Activated naive CD4-positive, alpha-beta T cell treated with Interleukin-2 at 50 U/mL for 16 hours (primary cell): ENCODE results near the gene TMEM217.
A peak's percentile ranks its signal among the peaks of the same experiment; 100 is the strongest.

Source experiments
- DNase-seq: peaks from one replicate; pipeline ENCODE4 v3.0.0-alpha.2; 2020

Gene TMEM217

DNA sequence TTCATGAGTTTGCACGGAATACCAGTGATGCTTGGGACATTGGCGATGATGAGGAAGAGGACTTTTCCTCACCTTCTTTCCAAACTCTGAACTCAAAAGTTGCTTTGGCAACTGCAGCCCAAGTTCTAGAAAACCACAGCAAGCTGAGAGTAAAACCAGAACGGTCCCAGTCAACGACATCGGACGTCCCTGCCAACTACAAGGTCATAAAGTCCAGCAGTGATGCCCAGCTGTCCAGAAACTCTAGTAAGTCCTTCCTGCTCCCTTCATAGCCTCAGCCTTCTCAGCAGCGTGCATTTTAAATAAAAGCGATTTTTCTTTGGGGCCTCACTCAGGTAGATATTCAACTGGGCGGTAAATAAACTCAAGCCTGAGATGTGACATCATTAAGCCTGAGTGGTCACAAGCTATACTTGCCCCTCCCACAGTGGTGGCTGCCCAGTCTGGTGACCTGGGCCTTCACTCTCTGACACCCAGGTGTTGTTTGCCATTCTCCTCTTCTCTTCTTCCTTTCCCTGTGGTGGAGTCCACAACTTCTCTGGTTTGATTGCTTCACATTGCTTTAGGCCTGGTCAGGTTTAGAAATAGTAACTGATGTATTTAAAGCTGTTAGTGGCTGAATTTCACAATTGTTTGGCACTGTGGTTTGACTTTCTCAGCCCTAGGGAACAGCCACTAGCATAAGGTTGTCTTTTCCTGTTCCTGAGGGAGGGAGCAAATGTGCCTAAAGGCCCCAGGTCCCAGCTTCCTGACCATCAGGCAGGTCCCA lies 21.6 kb upstream of the TMEM217 start:
- DNase-seq: no peak

DNA sequence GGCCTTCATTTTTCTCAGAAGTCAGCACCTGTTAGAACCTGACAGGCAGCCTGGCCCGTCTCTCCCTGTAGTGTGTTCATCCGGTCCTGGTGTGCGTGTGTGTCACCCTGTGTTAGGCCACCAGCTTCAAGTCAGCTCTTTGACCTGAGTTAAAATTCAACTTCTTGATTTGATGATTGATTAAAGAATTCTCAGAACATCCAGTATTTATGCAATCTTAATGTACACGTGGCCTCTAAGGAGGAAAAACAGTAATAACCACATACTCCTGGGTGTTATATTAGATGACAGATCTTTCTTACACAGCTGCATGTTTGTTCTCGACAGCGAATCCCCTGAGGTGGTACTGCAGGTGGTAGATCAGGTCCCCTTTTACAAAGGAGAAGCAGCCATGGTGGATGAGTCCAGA lies 19.1 kb upstream of the TMEM217 start:
- DNase-seq: no peak

DNA sequence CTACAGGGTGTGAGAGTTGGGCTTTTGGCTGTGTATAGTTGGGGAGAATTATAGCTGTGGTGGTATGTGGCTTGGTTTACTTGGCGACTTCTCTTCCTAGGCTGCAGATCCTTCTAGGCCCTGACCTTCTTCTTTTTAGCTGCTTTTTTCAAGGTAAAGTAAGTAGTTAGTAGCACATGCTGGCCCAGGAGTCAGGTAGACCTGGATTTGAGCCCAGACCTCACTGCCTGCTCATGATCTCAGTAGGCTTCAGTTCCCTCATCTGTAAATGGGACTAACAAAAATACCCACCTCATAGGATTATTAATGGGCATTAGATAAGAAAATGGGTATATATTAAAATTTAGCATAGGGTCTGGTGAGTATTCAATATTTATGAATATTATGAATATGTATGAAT lies 17.4 kb upstream of the TMEM217 start:
- DNase-seq: no peak

- no peak for DNase-seq
Observed at GRCh38 chr6:37273690-37274089, 15.7 kb upstream of the TMEM217 start.

DNA sequence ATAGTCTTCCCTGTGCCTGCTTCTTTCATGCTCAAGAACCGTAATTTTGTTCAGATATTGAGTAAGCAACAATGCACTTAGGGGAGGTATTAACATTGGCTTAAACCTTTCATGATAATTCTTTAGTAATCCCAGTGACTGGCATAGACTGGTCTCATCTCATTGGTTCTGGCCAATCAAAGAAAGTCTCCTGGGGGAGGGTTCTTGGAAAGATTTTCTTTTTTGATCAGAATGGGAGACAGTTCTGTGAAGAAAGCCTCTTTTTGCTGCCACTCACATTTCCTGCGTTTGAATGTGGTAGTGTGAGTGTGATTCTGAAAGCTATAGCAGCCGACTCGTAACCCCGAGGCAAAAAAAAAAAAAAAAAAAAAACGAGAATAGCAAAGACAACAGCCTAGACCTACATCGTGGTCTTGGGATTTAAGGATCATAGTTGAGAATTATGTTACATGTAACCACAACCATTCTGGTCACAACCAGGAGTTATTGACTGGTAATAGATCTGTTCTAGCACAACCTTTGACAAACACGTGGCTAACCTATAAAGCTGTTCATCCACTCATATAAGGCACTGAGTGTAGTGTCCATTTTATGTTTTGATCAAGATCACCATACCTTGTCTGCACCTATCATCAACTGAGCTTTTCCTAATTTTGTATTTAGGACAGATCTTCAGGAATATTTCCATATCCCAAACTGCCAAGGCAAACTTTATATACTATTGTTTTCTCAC lies 15.1 kb upstream of the TMEM217 start:
- DNase-seq: no peak

GRCh38 chr6:37269105-37269504 lies 11.2 kb upstream of the TMEM217 start:
- DNase-seq: no peak

DNA sequence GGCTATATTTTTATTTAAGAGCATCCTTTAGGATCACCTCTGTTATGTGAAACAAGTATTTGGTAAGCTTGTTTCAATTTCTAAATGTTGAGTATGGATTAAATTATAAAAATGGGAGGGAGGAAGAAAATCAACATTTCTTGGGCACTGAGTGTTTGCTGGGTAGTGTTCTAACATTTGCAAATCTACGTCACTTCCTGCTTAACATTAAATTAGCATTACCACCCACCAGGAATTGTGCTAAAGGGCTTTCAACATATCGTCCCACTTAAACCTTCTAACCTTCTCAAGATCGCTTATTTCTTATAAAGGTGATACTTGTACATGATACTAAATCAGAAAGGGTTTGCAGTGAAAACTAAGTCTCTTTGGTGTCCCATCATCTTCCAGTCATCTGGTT lies 7.9 kb upstream of the TMEM217 start:
- DNase-seq: no peak

DNA sequence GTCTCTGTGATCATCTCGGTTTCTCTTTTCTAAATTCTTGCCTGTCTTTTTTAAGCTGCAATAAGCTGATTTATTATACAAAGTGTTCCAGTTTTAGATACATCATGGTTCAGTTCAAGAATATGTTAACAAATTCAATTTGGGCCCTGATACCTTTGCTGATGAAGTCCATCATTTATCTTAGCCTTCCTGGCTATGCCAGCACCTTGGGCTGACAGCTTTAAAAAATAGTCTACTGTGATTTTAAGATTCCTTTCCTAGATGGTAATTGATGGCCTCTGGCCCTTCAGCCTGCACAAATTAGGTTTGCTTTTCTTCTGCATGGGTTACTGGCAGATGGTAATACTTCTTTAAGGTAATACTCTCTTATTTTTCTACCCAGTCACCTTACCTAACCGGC lies 7.1 kb upstream of the TMEM217 start:
- no peak for DNase-seq

- DNase-seq: no peak
Observed at GRCh38 chr6:37262446-37263026, 4.6 kb upstream of the TMEM217 start.

DNA sequence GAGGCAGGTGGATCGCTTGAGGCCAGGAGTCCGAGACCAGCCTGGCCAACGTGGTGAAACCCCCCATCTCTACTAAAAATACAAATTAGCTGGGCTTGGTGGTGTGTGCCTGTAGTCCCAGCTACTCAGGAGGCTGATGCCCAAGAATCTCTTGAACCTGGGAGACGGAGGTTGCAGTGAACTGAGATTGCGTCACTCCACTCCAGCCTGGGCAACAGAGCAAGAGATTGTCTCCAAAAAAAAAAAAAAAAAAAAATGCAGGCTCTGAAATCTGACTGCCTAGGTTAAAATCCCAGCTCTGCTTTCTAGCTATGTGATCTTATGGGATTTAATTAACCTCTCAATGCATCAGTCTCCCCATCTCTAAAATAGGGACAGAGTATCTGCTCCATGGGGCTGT lies 3.3 kb upstream of the TMEM217 start:
- DNase-seq: no peak

DNA sequence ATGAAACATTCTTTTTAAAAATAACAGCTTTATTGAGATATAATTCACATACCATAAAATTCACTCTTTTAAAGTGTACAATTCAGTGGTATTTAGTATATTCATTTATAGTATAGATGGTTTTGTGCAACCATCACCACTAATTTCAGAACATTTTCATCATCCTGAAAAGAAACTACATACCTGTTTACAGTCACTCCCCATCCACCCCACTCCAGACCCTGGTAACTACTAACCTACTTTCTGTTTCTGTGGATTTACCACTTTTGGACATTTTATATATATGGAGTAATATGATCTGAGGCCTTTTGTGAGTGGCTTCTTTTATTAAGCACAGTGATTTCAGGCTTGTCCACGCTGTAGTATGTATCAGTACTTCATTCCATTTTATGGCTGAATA lies 2.5 kb upstream of the TMEM217 start:
- DNase-seq: peak; percentile 9

GRCh38 chr6:37260040-37260439 lies 2.1 kb upstream of the TMEM217 start:
- DNase-seq: no peak

GRCh38 chr6:37259191-37259590 lies 1.2 kb upstream of the TMEM217 start:
- no peak for DNase-seq

GRCh38 chr6:37258405-37259105 lies 611 bp upstream of the TMEM217 start:
- DNase-seq: no peak

- DNase-seq: no peak
Observed at GRCh38 chr6:37257320-37257633, 667 bp downstream of the TMEM217 start.

DNA sequence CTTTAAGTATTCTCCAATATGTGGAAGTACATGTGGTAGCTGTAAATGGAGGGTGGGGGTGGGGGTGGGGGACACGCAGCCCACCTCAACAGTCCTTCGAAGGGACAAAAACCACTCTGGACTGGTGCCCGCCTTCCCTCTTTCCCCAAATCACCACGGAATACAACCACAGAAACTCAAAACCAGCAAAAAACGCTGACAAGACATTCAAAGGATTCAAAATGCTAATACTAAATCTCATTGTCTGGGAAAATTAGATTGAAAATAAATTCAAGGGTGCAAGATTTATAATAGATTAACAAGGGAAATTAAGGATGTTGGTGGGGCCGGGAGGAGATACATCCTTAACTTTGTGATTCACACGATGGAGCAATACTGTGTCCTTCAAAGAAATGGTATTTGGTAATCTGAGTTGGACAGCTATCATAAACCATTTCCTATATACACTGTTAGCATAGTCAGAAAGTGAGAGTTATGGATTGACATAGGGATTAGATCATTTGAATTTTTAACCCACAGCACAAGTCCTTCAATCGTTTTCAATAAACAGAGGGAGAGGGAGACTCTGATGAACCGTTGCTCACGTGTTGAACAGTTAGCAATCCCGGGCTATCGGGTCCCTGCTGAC lies 1.1 kb downstream of the TMEM217 start:
- DNase-seq: no peak

DNA sequence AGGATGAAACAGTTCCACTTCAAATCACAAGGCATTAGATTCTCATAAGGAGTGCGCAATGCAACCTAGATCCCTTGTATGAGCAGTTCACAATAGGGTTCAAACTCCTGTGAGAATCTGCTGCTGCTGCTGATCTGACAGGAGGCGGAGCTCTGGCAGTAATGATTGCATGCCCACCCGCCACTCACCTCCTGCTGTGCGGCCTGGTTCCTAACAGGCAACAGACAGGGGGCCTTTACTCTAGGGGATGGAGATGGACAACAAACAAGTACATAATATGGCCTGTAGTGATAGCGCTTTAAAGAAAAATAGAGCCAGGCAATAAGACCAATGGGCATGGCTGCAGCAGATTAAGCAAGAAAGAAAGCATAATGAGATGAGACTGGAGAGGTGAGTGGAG lies 3.1 kb downstream of the TMEM217 start:
- DNase-seq: no peak

- DNase-seq: no peak
Observed at GRCh38 chr6:37253486-37254007, 4.4 kb downstream of the TMEM217 start.

- no peak for DNase-seq
Observed at GRCh38 chr6:37251211-37251780, 6.6 kb downstream of the TMEM217 start.

DNA sequence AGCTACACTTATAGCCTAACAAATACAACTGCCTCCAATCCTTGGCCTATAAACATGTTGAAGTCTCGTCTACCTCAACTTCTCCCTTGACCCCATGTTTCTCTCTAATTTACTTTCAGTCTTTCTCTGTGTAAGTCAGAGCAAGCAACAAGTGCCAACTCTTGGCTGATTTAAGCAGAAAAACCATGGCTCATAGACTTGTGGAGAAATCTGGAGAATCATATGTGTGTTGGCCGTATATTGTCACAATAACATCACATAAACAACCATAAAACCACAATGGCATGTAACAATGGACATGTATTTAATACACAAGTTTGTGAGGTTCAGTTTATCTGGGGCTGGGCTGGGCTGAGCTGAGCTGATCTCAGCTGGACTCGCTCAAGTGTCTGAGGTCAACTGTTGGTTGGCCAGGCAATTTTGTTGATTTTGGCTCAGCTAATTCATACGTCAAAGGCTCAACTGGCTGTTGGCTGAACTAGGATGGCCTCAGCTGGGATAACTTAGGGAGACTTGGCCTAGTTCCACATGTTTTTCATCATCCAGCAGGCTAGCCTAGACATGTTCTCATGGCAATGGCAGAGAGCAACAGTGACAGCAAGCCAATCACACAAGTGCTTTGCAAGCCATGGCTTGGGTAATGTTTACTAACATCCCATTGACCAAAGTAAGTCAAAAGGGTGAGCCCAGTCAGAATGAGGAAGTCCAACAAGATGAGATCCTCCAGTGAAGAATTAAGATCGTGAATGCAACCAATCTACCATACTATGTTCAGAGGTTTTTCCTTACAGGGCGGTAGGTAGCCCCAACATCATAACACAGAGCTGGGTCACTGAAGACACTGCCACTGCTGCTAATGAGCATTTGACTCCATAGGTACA lies 13.3 kb downstream of the TMEM217 start:
- no peak for DNase-seq

DNA sequence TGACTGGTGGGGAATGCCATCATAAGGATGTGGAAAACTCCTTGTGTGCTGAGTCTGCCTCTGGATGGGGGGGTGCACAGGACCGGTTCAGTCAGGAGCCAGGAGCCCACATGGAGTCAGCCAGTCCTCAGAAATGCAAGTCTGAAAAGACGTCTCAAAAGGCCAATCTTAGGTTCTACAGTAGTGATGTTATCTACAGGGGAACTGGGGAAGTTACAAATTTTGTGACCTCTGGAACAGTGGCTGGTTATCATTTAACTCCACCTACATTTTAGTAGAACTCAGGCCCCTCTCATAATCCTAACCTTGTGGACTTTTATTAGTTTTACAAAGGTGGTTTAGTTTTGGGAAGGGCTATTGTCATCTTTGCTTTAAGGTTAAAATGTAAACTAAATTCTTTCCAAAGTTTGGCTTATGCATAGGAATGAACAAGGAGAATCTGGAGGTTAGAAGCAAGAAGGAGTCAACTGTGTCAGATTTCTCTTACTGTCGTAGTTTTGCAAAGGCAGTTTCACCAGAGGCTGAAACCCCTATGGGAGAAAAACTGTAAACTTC lies 14.1 kb downstream of the TMEM217 start:
- DNase-seq: no peak
